GM18511 (cell line): ENCODE results near the gene MTCH1.

Source experiments
- ATAC-seq: cut with Tn5 transposase; IDR thresholded peaks from one replicate; pipeline ENCODE4 v1.9.1; 2021; ENCODE audit warnings: mild to moderate bottlenecking, moderate library complexity; ENCODE audit not compliant: unreplicated experiment

The MTCH1 gene

DNA sequence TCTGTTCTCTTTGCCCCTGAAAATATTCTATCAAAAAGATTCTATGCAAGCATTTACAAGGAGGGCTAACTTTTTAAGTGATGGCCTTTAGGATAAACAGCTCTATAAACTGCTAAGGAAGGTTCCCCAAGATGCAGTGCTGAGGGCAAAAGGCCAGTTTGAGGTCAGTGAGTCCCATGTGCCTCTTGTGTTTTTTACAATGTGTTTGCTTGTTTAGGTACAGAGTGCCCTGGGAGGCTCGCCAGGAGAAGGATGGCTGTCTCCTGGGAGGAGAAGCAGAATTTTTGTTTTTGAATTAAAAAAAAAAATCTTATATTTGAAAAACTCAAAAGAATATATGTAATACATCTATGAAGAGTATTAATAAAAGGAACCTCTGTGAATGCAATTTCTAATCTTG is 12.8 kb downstream of the MTCH1 start:
- ATAC-seq = no peak

DNA sequence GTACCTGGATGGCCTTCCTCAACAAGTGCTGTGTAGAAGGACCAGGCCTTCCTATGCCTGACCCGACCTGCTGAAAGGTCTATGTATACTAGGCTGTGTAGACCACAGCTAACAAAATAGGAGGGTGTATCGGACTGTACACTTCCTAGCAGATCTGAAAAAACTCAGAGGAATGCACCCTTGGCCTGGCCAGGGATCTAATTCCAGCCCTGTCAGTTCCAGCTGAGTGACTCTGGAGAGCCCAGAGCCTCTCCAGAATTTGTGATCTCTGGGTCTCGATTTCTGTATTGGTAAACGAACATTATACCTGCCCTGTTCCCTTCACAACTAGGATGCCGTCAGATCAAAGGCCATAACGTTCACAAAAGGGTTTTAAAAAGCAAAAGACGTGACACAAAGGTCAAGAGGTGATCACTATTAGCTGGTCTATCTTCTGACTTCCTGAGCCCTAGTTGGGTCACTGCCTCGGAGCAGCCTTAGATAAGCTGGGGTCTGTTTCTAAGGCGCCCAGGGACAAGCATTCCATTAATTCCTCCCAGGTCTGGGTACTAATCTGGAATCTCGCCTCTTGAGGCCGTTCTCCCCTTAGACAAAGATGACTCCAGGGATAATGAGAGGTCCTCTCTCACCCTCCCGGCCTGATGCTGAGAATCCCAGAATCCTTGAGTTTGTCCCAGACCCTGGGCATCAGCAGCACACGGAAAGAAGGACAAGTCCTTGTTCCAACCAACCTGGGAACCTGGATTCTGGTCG is 13.9 kb downstream of the MTCH1 start:
- ATAC-seq = no peak

DNA sequence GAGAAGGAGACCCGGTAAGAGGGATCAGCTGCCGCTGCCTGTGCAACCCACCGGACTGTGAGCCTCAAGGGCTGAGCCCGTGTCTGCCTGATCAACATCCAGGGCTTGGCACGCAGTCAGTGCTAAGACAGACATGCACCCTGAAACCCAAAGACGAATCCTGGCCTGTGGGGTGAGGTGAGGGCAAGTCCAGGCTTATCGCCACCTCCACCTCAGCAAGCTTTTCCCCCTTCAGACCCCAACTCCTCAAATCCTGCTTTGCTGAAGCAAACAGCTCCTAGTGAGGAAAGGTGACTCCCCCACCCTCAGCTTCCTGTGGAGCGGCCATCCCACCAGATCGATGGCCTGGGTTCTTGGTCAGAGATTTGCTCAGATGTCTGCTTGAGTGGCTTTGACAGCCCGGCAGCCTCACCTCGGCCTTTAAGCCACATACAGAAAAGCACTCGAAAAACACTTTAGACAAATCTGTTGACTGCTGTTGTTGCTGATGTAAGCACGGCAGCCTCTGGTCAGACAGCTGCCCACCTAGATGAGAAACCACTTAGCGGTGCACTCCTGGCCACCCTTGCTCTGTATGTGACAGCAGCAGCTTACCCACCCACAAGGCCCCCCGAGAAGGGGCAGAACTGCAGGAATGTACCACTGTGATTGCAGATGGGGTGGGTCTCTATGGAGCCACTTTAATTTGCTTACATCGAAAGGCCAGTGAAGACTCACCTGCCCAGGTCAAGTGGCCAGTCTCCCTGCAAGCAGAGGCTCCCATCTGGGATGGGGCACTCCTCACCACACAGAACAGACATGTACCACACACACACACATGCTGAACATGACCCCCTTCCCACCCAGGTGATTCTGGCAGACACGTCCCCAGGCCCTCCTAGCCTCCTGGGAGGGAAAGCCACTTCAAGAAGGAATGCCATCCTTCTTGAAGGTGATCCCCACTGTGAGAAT is 14.8 kb downstream of the MTCH1 start:
- no peak for ATAC-seq

DNA sequence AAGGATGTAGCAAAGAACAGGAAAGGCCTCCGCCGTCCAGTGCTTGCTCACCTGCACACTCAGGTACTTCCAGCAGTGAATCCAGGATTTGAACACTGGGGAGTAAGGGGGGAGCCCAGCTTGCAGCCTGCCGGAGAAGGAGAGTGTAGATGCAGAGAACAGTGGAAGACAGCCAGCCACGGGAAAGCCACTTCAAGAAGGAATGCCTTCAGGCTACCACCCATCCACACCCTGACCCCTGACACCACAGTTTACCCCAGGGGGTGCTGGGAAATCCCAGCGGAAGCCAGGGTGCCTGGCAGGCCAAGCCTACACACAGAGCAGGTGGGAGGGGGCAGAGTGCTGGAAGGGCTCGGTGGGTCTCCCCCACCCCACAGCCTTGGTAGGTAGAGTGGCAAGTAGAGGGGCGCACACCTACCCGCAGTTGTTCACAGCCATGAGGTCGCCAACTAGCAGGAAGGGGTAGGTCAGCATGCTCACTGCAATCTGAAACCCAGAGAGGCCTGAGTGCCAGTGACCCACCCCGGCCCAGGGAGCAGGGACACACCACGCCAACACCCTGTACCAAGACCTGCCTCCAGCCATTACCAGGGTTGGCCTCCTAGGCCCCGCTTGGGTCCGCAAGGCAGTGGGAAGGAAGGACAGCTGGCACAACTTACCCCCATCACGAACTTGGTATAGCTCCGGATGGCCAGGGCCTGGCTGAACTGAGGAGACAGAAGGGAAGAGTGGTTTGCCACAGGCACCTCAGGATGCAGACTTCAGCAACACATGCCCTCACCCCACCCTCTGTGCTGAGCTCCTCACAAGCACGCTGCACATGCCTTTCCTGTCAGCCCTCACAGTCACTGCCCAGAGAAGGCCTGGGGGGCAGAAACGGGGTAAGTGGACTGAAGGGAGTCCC is 15.8 kb downstream of the MTCH1 start:
- no peak for ATAC-seq

DNA sequence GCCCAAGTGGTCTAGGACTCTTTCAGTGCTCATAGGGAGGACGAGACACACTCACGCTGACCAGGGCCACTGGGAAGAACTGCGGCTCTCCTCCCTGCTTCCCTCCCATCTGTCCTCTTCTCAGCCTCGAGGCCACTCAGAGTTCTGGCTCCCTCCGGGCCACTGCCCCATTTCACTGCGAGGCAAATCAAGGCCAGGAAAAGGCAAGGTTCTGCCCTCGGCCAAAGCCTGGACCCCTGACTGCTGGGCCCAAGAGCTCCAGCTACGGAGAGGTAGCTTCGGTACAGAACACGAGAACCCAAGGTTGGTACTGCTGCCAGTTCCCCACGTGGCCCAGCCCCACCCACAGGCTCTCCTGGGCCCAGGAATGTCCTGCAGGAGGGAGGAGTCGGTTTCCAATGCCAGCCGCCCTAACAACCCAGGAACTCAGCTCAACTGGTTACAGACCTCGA is 16.7 kb downstream of the MTCH1 start:
- no peak for ATAC-seq

DNA sequence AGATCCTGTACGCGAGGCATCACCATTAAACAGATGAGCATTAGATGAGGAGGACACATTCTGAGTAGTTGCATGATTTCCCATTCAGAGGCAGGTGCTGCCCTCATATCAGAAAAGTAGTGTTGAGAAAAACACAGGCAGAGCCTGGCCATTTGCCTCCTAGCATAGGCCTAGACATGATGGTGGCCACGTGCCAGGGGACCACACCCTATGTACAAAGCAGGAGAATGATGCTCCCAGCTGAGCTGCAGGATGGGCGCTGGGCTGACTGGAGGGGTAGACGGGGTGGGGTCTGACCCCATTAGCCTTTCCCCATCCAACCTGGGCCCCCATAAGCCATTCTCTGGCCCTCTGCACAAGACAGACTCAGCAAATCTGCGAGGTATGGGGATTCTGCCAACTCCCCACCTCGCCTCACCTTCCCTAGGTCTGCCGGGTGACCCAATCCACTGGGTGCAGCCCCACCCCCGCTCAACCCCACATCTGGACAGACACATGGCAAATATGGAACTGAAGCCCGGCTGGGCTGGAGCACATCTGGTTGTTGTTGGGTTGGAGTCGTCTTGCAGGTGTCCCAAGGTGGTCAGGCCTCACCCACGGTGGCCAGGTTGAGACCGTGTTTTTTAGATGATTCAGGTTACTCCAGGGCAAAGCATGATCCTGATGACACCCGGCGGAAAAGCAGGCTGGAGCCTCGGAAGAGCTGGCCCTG is 17.6 kb downstream of the MTCH1 start:
- no peak for ATAC-seq

DNA sequence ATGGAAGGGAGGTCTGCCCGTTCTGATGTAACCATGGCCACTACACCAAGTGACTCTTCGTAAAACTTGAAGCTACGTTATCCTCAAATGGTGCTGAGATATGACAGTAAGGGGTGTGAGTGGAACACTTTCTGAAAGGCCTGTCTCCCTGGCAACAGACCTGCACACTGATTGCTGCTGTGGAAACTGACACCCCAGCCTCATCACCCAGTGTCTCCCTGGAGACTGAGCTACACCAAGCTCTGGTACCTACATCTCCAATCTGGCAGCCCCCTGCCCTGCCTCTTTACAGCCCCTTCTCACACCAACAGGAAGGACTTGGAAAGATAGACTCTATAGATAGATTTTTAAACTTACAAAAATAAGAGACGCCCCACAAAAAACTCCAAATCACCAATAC is 18.2 kb downstream of the MTCH1 start:
- no peak for ATAC-seq

DNA sequence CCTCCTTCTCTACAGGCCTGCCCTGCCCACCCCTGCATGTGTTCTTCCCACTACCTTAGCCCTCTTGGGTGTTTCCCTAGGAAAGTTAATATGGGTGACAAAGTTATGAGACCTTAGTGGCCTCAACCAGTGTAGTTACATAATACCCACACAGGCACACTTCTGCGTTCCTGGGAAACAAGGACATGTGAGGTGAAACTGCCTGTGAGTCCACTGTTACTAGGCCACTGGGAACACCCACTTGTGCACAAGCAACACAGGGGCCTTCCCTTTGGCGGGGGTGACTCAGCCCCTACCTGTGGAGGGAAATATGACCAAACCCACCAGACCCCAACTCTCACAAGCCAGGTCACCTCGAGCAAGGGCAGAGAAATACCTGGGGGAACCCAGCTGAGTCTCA is 18.7 kb downstream of the MTCH1 start:
- ATAC-seq = no peak

DNA sequence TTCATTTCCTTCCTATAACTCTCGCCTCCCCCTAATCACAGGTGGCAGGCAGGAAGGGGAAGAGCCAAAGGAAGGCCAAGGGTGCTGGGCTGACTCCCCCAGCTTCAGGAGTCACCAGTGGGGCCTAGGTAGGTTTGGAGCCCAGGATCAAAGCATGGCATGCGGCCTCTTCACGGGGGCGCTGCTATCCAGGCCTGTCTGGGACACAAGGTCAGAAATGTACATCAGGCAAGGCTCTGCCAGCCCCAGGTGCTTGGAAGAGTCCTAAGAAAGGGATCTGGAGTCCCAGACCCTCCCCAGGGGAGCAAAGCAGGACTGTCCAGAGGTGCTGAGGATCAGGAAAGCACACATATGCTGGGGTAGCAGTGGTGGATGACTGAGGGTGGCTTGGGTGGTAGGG is 21.1 kb downstream of the MTCH1 start:
- no peak for ATAC-seq

DNA sequence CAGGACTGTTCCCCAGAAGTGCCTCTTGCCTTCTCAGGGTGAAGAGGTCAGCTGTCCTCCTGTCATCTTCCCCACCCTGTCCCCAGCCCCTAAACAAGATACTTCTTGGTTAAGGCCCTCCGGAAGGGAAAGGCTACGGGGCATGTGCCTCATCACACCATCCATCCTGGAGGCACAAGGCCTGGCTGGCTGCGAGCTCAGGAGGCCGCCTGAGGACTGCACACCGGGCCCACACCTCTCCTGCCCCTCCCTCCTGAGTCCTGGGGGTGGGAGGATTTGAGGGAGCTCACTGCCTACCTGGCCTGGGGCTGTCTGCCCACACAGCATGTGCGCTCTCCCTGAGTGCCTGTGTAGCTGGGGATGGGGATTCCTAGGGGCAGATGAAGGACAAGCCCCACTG is 21.6 kb downstream of the MTCH1 start:
- no peak for ATAC-seq

DNA sequence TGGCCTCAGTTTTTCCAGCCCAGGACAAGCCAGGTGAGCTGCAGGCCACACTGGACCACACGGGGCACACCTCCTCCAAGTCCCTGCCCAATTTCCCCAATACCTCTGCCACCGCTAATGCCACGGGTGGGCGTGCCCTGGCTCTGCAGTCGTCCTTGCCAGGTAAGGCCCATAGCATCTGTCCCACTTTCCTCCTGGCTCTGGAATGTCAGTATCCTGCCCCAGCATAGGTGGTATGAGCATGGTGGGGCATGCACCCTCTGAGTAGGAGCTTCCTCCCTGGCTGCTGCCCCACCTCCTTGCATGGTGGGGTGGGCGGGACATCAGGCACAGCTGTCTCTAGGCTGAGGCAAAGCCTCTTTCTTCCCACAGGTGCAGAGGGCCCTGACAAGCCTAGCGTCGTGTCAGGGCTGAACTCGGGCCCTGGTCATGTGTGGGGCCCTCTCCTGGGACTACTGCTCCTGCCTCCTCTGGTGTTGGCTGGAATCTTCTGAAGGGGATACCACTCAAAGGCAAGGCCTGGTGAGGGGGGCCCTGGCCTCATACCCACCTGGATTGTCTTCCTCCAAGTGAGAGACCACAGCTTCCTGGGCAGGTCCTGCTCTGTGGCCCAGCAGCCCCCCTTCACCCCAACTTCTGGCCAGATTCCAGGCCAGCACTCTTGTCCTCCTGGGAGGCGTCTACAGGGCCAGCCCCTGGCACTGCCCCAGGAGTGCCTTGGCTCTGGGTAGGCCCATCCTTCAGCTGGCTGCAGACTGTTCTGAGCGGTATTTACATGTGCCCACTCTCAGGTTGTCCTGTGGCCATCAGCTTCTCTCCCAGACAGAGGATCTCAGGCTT is 22.3 kb downstream of the MTCH1 start:
- ATAC-seq = no peak

DNA sequence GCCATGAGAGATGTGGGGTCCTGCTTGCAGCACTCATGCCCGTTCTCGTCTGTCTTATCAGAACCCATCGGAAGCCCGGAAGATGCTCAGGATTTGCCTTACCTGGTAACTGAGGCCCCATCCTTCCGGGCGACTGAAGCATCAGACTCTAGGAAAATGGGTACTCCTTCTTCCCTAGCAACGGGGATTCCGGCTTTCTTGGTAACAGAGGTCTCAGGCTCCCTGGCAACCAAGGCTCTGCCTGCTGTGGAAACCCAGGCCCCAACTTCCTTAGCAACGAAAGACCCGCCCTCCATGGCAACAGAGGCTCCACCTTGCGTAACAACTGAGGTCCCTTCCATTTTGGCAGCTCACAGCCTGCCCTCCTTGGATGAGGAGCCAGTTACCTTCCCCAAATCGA is 23.1 kb downstream of the MTCH1 start:
- ATAC-seq = no peak

DNA sequence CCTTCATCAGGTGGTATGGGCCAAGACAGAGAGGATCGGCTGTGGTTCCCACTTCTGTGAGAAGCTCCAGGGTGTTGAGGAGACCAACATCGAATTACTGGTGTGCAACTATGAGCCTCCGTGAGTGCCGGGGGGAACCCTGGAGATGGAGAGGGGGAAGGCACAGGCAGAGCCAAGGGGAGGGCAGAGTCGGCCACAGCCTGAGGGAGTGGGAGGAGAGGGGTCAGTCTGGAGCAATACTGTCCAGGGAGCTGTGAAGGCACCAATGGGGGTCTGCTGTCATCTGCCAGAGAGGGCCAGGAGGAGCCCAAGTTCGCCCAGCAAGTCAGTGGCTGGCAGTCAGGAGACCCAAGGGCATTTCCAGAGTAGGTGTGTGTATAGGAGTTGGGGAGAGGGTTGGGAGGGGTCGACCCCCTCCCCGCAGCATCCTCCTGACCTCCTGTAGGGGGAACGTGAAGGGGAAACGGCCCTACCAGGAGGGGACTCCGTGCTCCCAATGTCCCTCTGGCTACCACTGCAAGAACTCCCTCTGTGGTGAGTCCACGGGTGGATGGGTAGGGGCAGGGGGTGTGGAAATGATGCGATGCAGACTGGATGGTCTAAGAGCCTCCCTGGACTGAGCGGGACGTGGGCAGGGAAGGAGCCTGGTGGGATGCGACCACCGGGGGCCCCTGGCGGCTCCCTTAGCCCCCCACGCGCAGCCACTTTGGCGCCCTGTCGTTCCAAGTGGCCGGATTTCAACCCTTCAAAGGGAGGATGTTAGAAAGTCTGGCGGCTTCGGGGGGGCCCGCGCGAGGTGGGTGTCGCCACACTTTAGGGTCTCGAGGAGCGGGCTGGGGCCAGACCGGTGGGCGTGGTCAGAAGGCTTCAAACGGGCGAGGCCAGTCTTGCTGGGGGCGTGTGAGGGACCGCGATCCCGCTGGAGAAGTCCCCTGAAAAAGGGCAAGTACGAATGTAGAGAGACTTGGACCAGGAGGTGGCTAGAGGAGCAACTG is 24.3 kb downstream of the MTCH1 start:
- ATAC-seq = no peak

DNA sequence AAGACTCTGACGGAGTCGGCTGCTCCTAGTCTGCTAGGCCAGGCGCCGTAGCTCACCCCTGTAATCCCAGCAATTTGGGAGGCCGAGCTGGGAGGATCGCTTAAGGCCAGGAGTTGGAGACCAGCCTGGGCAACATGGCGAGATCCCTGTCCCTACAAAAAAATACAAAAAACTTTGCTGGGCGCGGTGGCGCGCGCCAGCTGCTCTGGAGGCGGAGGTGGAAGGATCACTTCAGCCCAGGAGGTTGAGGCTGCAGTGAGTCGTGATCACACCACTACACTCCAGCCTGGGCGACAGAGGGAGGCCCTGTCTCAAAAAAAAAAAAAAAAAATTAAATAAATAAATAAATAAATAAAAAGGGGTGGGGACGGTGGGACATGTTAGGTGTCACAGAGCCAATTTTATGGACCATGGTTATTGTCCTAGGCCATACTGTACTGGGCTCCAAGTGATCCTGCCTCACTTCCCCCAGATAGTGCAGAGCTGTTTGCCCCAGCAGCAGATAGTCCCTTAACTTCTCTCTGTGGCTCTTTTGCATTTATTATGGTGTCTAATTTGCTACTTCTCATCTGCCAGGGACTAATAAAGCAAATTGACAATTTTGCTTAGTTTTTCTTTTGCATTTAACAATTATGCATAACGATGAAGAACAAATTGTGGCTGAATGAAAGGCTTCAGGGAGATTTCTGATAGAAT is 26.3 kb downstream of the MTCH1 start:
- no peak for ATAC-seq

DNA sequence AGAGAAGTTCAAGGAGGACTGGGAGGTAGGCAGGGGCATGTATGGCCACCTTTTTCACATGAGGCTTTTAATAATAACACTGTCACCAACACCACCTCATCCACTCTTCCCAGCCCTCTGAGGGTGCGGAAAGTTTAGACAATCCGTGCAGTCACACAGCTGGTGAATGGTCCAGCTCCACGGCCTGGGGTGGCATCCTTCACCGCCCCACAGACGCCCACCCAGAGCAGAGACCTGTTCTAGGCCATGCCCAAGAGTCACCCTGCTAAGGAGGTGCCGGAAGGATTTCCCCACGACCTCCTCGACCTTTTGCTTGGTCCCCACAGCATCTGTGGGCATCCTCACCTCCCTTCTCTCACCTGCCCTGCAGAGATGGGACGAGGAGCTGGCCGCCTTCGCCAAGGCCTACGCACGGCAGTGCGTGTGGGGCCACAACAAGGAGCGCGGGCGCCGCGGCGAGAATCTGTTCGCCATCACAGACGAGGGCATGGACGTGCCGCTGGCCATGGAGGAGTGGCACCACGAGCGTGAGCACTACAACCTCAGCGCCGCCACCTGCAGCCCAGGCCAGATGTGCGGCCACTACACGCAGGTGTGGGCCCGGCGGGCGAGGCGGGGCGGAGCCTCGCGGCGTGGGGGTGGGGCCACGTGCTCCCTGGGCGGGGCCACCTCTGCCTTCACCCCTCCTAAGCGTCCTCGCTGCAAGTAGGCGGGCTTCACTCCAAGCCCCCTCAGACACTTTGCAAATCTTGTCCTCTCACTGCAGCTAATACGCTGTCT is 27.0 kb downstream of the MTCH1 start:
- ATAC-seq = no peak

DNA sequence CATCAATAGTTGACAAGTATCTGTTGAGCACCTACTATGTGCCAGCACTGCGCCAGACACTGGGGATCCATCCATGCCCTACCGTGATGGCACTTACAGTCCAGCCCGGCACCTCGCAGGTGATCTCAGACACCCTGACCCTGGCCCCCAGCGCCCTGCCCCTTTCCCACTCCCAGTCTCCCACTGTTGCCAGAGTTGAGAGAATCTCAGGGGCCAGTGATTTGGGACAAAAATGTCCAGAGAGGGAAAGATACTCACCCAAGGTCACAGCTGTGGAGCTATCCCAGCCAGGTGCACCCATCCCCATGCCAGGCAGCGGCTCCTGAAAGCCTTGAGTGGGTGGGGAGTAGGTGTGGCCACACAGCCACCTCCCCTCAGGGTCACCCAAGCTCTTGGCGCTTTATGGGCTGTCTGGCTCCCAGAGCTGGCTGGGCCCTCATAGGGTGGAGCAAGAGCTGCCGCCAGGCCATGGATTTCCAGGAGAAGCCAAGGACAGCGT is 28.2 kb downstream of the MTCH1 start:
- no peak for ATAC-seq

DNA sequence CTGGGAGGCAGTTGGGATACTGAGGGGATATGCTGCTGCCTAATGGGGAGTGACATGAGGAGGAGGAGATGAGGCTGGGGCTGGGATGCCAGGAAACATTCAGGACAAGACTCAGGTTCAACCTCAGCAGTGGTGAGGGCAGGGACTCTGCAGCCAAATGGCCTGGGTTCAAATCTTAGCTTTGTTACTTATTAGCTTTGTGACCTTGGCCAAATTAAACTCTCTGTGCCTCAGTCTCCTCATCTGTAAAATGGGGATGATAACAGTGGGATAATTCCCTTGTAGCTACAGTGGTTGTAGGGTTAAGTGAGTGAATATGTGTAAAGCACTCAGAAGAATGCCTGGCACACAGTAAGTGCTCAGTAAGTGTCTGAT is 29.6 kb downstream of the MTCH1 start:
- no peak for ATAC-seq
